ENCODE results near the gene PSMB7. TPM values are rescaled to one million over a fixed set of nuclear protein-coding genes. Genes with fewer than 3 reads are reported as not detected.
A peak's percentile ranks its signal among the peaks of the same experiment; 100 is the strongest.
"Not testable (repeated sequence)": the region's sequence is repeated elsewhere in the genome, so short reads cannot be mapped to it uniquely, and the experiment has no call there.

PSMB7 gene
- total and polyA plus RNA-seq, 2 donors = 110 to 152 TPM

DNA sequence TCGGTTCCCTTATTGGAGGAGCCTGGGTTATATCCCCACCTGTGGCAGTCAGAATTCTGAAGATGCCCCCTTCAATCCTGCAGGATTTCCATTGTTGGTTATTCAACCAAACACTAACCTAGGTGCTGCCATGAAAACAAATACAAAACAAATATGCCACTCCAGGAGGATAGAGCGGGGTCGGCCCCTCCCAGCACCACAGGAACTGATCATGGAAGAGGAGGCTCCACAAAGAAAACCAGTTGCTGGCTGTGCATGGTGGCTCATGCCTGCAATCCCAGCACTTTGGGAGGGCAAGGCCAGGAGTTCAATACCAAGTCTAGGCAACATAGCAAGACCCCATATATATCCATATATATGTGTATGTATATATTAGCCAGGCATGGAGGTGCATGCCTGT lies 21.8 kb upstream of the PSMB7 start:
- 93% methylated on average over 3 of the region's 3 CpGs for WGBS
- H3K4me3 ChIP-seq (ENCODE audit: low read depth, low read length) = no peak overlapping the region

DNA sequence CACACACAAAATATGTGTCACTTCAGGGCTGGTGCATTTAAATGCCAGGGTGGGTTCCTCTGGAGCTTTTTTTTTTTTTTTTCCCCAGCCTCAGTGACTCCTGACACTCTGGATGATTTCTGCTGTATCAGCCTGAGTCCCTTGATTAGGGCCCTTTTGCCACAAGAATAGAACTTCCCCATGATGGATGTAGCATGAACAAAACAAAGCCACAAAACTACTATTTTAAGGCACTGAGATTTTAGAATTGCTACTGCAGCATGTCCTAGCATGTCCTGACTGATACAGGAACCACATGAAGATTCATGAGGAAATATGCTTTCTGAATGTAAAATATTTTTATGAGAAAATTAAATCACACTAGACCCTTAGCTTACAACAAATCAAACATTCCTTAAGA lies 21.1 kb upstream of the PSMB7 start:
- Histone ChIP-seq H3K27ac (ENCODE audit: low read depth) (no peak overlapping the region), H3K4me1 (ENCODE audit: insufficient read depth) (no peaks in the 10 kb centered on the region), H3K4me3 (ENCODE audit: low read depth, low read length) (no peak overlapping the region), H3K36me3 (ENCODE audit: insufficient read depth) (no peaks in the 10 kb centered on the region)
- DNase-seq (ENCODE audit: extremely low spot score) = no peak

More for the DNA sequence above, 21.8 kb upstream of the PSMB7 start:
- H3K36me3 ChIP-seq (ENCODE audit: insufficient read depth) = no peaks in the 10 kb centered on the region
- no peak overlapping the region for H3K27ac ChIP-seq (ENCODE audit: low read depth)
- H3K4me1 ChIP-seq (ENCODE audit: insufficient read depth) = no peaks in the 10 kb centered on the region
- no peak for DNase-seq (ENCODE audit: extremely low spot score)

DNA sequence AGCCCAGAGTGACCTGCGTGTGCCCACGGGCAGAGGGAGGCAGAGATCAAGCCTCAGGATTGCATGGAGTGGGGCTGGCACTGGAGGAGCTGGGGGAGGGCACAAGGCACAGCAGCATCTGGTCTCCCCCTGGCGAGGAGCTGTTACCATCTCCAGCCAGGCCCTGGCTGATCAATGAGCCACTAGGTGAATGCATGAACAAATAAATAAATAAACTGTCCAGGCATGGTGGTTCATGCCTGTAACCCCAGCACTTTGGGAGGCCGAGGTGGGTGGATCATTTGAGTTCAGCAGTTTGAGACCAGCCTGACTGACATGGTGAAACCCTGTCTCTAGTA lies 14.3 kb upstream of the PSMB7 start:
- no peak overlapping the region for H3K4me3 ChIP-seq (ENCODE audit: low read depth, low read length)
- 83% methylated on average over 4 of the region's 4 CpGs for WGBS
- no peaks in the 10 kb centered on the region for H3K36me3 ChIP-seq (ENCODE audit: insufficient read depth)
- no peak overlapping the region for H3K27ac ChIP-seq (ENCODE audit: low read depth)
- no peaks in the 10 kb centered on the region for H3K4me1 ChIP-seq (ENCODE audit: insufficient read depth)
- DNase-seq (ENCODE audit: extremely low spot score) = no peak

DNA sequence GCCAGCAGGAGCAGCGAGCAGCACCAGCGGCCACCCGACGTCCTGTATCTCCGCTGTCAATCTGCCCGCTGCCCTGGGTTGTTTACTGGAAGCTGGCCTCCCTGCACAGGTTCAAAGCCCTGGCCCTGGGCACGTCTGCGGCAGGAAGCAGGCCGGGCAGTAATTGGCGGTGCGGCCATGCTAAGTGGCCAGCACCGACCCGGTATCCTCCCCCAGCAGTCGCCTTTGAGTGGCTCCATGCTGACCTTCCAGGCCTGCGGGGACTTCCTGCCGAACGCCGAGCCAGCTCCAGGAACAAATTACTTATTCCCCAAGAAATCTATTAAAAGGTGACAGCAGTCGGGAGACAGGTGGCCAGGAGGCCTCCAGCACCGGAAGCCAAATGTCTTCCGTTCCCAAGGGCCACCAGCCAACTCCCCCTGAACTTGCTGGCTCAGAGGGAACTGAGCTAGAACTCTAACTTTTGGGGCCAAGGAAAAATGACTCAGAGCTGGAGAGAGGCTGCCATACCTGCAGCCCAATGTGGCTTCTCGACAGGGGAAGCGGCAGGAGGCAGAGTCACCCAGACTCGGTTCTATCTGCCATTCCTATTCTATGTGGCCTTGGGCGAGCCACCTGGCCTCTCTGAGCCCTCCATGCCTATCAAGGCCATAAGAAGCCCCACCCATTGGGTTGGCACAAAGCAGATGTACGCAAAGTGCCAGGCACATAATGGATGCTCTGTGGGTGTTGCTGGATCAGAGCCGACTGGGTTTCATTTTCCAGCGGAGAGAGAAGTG lies 13.7 kb upstream of the PSMB7 start:
- H3K4me3 ChIP-seq (ENCODE audit: low read depth, low read length) = no peak overlapping the region
- H3K4me1 ChIP-seq (ENCODE audit: insufficient read depth) = no peaks in the 10 kb centered on the region
- no peak for DNase-seq (ENCODE audit: extremely low spot score)
- 64% methylated on average over 28 of the region's 28 CpGs for WGBS
- H3K36me3 ChIP-seq (ENCODE audit: insufficient read depth) = no peaks in the 10 kb centered on the region
- H3K27ac ChIP-seq (ENCODE audit: low read depth) = no peak overlapping the region

DNA sequence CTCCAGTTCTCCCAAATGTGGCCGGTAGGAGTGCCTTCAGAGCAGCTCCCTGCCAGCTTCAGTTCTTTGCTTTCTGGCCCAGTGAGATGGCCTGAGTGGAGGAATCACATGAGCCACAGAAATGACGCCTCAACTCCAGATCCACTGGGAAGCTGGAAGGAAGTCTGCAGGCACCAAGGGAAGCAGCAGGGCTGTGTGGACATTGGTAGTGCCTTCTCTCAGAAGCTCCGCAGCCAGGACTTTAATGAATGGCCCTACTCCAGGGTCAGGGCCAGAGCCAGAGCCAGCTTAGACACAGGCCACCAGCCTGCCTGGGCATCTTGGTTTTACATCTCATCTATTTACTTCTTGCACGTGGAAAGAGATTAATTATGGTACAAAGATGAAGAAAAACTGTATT lies 12.0 kb upstream of the PSMB7 start:
- no peak overlapping the region for H3K27ac ChIP-seq (ENCODE audit: low read depth)
- no peaks in the 10 kb centered on the region for H3K4me1 ChIP-seq (ENCODE audit: insufficient read depth)
- no peak for DNase-seq (ENCODE audit: extremely low spot score)
- no peak overlapping the region for H3K4me3 ChIP-seq (ENCODE audit: low read depth, low read length)
- H3K36me3 ChIP-seq (ENCODE audit: insufficient read depth) = no peaks in the 10 kb centered on the region
- WGBS = 54% methylated on average over 4 of the region's 4 CpGs

DNA sequence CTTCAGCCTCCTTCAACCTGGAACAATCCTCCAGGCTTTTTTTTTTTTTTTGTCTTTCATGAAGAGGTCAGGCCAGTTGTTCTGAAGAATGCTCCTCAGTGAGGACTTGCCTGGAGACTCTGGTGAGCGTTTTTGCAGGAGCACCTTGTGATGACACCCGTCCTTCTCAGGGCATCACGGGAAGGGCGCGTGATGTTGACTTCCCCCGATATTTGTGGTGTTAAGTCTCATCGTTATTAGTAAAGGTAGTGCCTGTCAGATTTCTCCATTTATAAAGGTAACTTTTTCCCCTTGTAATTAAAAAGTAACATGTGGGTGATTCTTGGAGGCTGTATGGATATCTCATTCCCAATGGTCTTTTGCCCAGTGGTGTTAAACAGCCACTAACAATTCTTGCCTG lies 11.1 kb upstream of the PSMB7 start:
- H3K27ac ChIP-seq (ENCODE audit: low read depth) = no peak overlapping the region
- WGBS = 92% methylated on average over 7 of the region's 7 CpGs
- H3K4me1 ChIP-seq (ENCODE audit: insufficient read depth) = no peaks in the 10 kb centered on the region
- no peak overlapping the region for H3K4me3 ChIP-seq (ENCODE audit: low read depth, low read length)
- DNase-seq (ENCODE audit: extremely low spot score) = no peak
- no peaks in the 10 kb centered on the region for H3K36me3 ChIP-seq (ENCODE audit: insufficient read depth)

DNA sequence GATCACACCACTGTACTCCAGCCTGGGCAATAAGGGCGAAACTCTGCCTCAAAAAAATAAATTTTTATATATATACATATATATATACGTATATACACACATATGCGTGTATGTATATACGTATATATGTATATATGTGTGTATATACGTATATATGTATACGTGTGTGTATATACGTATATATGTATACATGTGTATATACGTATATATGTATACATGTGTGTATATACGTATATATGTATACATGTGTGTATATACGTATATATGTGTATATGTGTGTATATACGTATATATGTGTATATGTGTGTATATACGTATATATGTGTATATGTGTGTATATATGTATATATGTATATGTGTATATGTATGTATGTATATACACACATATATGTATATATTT lies 10.5 kb upstream of the PSMB7 start:
- DNase-seq (ENCODE audit: extremely low spot score); H3K4me1 ChIP-seq (ENCODE audit: insufficient read depth); H3K4me3 ChIP-seq (ENCODE audit: low read depth, low read length); H3K27ac ChIP-seq (ENCODE audit: low read depth); H3K36me3 ChIP-seq (ENCODE audit: insufficient read depth): not testable (repeated sequence)
- WGBS = 75% methylated on average over 12 of the region's 12 CpGs

DNA sequence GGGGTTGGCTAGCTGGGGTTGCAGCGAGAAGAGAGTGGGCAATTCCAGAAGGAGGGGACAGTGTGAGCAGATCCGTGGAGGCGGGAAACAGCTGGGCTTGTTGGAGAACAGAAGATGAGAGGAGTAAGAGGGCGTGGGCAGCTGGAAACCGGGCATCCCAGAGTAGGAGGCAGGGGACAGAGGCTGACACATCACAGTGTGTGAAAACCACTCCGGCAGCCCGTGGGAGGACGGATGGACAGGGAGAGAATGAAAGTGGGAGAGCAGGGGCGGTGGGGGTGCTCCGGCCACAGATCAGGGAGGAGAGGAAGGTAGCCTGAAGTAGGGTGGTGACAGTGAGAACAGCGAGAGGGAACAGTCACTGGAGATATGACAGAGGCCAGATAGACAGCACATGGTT lies 8.3 kb upstream of the PSMB7 start:
- Histone ChIP-seq H3K4me1 (ENCODE audit: insufficient read depth) (no peaks in the 10 kb centered on the region), H3K36me3 (ENCODE audit: insufficient read depth) (no peaks in the 10 kb centered on the region), H3K4me3 (ENCODE audit: low read depth, low read length) (no peak overlapping the region), H3K27ac (ENCODE audit: low read depth) (no peak overlapping the region)
- DNase-seq (ENCODE audit: extremely low spot score) = no peak
- 45% methylated on average over 11 of the region's 11 CpGs for WGBS

DNA sequence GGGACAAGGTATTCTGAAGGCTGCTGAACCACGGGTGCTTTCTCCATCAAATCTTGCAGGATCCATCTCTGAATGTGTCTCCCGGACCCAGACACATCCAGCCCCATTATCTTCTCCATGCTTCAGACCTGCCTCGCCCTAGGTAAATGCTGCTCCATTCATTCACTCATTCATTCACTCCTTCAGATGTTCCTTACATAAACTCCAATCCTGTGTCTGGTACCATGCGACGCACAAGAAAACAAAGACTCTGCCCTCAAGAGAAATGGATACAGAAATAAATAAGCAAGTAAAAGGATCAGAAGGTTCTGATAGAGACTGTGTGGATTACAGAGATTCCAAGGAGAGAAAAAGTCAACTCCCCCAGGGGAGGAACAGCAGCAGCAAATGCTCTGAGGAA lies 7.9 kb upstream of the PSMB7 start:
- Histone ChIP-seq H3K27ac (ENCODE audit: low read depth) (no peak overlapping the region), H3K4me1 (ENCODE audit: insufficient read depth) (no peaks in the 10 kb centered on the region), H3K36me3 (ENCODE audit: insufficient read depth) (no peaks in the 10 kb centered on the region), H3K4me3 (ENCODE audit: low read depth, low read length) (no peak overlapping the region)
- WGBS = 84% methylated on average over 5 of the region's 5 CpGs
- no peak for DNase-seq (ENCODE audit: extremely low spot score)

DNA sequence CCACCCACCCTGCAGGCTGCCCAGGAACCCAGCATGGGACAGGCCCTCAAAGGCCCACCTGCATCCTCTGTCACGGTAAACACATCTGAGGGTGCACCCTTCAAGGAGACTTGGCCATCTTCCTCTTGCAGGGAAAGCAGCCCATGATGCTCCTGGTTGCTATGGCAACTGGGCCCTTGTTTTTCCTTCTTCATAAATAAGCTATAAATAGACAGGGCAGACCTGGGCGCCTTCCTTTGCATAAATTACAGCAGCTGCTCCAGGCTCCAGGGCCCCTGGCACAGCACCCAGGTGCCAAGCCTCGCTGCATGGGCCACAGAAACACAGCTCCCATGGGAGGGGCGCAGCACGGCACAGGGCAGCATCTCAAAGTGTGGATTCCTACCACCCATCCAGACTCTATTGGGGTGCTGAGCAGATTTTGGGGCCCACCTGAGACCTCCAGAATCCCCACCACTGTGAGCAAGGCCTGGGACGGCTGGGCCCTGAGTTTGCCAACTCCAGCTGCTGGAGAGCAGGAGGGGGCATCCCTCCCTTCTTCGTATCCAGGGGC lies 5.8 kb upstream of the PSMB7 start:
- H3K4me3 ChIP-seq (ENCODE audit: low read depth, low read length) = no peak overlapping the region
- no peaks in the 10 kb centered on the region for H3K36me3 ChIP-seq (ENCODE audit: insufficient read depth)
- DNase-seq (ENCODE audit: extremely low spot score) = no peak
- WGBS = 57% methylated on average over 7 of the region's 7 CpGs
- no peaks in the 10 kb centered on the region for H3K4me1 ChIP-seq (ENCODE audit: insufficient read depth)
- H3K27ac ChIP-seq (ENCODE audit: low read depth) = no peak overlapping the region

DNA sequence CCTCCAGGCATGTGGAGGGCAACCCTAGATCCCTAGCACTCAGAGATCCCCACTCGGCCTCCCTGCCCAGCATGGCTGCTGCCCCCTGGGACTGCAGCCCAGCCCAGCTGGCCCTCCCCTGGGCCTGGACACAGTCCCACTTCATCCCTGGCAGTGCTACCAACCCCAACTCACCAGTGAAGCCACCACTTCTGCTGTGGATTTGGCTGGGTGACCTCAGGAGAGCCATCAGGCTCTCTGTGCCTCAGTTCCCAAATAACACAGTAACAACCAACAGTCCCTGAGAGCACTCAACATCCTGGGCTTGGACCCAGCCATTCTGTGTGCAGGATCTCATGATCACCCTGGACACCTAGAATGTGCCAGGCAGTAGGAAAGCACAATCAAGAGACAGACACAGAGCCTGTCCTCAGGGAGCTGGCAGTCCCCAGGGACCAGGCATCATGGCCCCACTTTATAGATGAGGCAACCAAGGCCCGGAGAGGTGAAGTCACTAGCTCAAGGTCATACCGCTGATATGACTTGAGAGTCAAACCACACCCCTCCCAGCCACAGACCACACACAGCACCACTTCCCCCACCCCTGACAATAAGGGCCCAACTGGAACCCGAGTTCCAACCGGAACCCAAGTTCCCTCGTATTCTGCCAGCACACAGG lies 4.7 kb upstream of the PSMB7 start:
- 78% methylated on average over 6 of the region's 6 CpGs for WGBS
- no peak for DNase-seq (ENCODE audit: extremely low spot score)
- Histone ChIP-seq H3K4me3 (ENCODE audit: low read depth, low read length) (no peak overlapping the region), H3K36me3 (ENCODE audit: insufficient read depth) (no peaks in the 10 kb centered on the region), H3K4me1 (ENCODE audit: insufficient read depth) (no peaks in the 10 kb centered on the region), H3K27ac (ENCODE audit: low read depth) (no peak overlapping the region)

DNA sequence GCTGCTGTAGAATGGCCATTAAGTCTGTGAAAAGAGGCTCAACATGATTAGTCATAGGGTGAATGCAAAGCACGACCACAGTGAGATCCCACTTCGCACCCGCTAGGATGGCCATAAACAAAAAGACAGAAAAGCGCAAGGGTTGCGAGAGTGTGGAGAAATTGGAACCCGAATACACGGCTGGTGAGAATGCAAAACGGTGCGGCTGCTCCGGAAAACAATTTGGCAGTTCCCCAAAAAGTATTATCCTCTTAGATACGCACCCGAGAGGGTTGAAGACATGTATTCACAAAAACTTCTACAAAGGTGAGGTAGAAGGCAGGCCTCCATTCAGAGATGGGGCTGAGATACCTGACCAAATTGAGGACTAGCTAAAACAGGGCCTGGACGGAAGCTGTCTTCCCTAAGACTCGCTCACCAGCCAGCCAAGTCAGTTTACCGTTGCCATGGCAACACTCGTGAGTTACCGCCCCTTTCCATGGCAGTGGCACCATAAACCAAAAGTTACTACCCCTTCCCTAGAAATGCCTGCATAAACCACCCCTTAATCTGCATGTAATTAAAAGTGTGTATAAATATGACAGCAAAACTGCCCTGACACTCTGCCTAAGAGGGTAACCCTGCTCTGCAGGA lies 726 bp upstream of the PSMB7 start:
- peak overlapping the region; percentile 56 for H3K4me3 ChIP-seq (ENCODE audit: low read depth, low read length)
- H3K36me3 ChIP-seq (ENCODE audit: insufficient read depth) = peaks cover 2% of the 10 kb centered on the region
- H3K4me1 ChIP-seq (ENCODE audit: insufficient read depth) = no peaks in the 10 kb centered on the region
- DNase-seq (ENCODE audit: extremely low spot score) = no peak
- no peak overlapping the region for H3K27ac ChIP-seq (ENCODE audit: low read depth)
- 79% methylated on average over 17 of the region's 17 CpGs for WGBS

DNA sequence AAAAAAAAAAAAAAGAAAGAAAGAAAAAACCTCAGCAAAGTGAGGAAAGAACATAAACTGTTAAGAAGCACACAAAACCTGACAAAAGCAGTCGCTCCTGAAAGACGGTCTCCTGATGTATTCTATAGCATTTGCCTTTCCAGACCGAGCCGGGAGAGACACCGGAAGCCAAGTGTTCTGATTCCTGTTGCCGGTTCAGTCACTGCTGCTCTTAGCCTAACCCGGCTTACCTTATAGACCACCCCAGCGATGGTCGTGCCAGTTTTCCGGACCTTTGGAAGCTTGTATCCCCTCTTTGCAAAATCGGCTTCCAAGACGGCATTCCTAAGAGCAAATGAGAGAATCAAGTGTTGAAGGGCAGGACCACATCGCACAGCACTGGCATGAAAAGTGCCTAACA lies 630 bp downstream of the PSMB7 start:
- DNase-seq (ENCODE audit: extremely low spot score) = no peak
- Histone ChIP-seq H3K4me1 (ENCODE audit: insufficient read depth) (no peaks in the 10 kb centered on the region), H3K36me3 (ENCODE audit: insufficient read depth) (peaks cover 2% of the 10 kb centered on the region), H3K4me3 (ENCODE audit: low read depth, low read length) (peak overlapping the region; percentile 56), H3K27ac (ENCODE audit: low read depth) (no peak overlapping the region)
- WGBS = 15% methylated on average over 13 of the region's 13 CpGs

DNA sequence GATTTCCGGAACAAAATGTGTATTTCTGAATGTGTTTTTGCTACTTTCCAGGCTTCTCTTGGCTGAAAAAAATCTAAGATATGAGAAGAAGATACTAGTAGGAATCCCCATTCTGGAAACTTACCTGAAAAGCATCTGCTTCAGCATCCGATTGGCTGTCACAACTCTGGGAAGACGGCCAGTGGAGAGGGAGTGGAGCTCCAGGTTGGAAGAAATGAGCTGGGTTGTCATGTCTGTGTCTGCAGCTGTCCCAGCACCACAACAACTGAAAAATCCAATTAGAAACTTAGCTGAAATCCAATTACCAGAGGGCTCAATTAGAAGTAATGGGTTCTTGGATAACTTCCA lies 3.0 kb downstream of the PSMB7 start:
- H3K4me1 ChIP-seq (ENCODE audit: insufficient read depth) = no peaks in the 10 kb centered on the region
- H3K36me3 ChIP-seq (ENCODE audit: insufficient read depth) = peaks cover 4% of the 10 kb centered on the region
- no peak for DNase-seq (ENCODE audit: extremely low spot score)
- H3K4me3 ChIP-seq (ENCODE audit: low read depth, low read length) = no peak overlapping the region
- no peak overlapping the region for H3K27ac ChIP-seq (ENCODE audit: low read depth)
- WGBS = 88% methylated on average over 3 of the region's 3 CpGs
